SIG-M5 treated with dmso at 0.1 percent for 504 hours (cell line): ENCODE measurements around the gene RETREG2.
A peak's percentile ranks its signal among the peaks of the same experiment; 100 is the strongest.

Source experiments
- DNase-seq: peaks from one replicate; lab custom pipeline; 2025; ENCODE audit not compliant: unreplicated experiment; lab: John Stamatoyannopoulos, UW

The RETREG2 gene

GRCh38 chr2:219168932-219169331, 9.1 kb upstream of the RETREG2 start:
- no peak for DNase-seq

- DNase-seq, result no peak
Measured at GRCh38 chr2:219169930-219170654, 8.0 kb upstream of the RETREG2 start, which contains the start of gene SLC23A3. Gene SLC23A3, minus strand, starts transcription at chr2:219170029. Its CDS starts 45 bp downstream, at chr2:219169984.

GRCh38 chr2:219171231-219171651, 6.8 kb upstream of the RETREG2 start:
- DNase-seq, result peak; percentile 48

- no peak for DNase-seq
Measured at GRCh38 chr2:219172231-219173154, 5.6 kb upstream of the RETREG2 start.

- no peak for DNase-seq
Measured at GRCh38 chr2:219173176-219173575, 4.9 kb upstream of the RETREG2 start.

GRCh38 chr2:219174146-219174545, 3.9 kb upstream of the RETREG2 start:
- no peak for DNase-seq

- no peak for DNase-seq
Measured at GRCh38 chr2:219174801-219175200, 3.3 kb upstream of the RETREG2 start.

GRCh38 chr2:219175486-219175885, 2.6 kb upstream of the RETREG2 start:
- no peak for DNase-seq

GRCh38 chr2:219175928-219176817, 1.9 kb upstream of the RETREG2 start:
- DNase-seq, result peak; percentile 70

GRCh38 chr2:219176818-219177551, 1.1 kb upstream of the RETREG2 start, which contains the start of gene CNPPD1:
Gene CNPPD1, minus strand, starts transcription at chr2:219176925. Its CDS starts 97 bp downstream, at chr2:219176828.
- DNase-seq, result peak; percentile 78

- peak; percentile 38 for DNase-seq
Measured at GRCh38 chr2:219178377-219179175, 501 bp downstream of the RETREG2 start.

- no peak for DNase-seq
Measured at GRCh38 chr2:219179601-219180465, 1.8 kb downstream of the RETREG2 start.

- no peak for DNase-seq
Measured at GRCh38 chr2:219180961-219181360, 2.9 kb downstream of the RETREG2 start.

GRCh38 chr2:219181531-219181930, 3.5 kb downstream of the RETREG2 start:
- no peak for DNase-seq

GRCh38 chr2:219182331-219183150, 4.5 kb downstream of the RETREG2 start:
- DNase-seq, result no peak

- no peak for DNase-seq
Measured at GRCh38 chr2:219183151-219183772, 5.2 kb downstream of the RETREG2 start.

GRCh38 chr2:219184121-219184520, 6.0 kb downstream of the RETREG2 start:
- no peak for DNase-seq
